HEK293T (cell line): Measurements from ENCODE around the gene CCNI.

Experiments
- CTCF ChIA-PET: fragments of 350-600 bp; formaldehyde crosslinking; extraction: SDS; loops from one replicate; lab custom pipeline; 2021; ENCODE audit warnings: antibody characterized with exemption, inconsistent platforms; lab: Yijun Ruan, JAX
- POLR2A ChIA-PET: fragments of 350-600 bp; formaldehyde crosslinking; extraction: SDS; loops from one replicate; lab custom pipeline; 2020; ENCODE audit warnings: antibody characterized with exemption, inconsistent platforms; lab: Yijun Ruan, JAX
- DNase-seq: peaks from one replicate; pipeline ENCODE4 v3.0.0; 2012; ENCODE audit warnings: mixed read lengths; ENCODE audit errors: extremely low spot score
- ARNT ChIP-seq: fragments of 450-650 bp; IDR thresholded peaks from 2 replicates; pipeline ENCODE4 v1.6.1; 2017; ENCODE audit warnings: mild to moderate bottlenecking
- BHLHE40 ChIP-seq: fragments of 450-650 bp; IDR thresholded peaks from 2 replicates; pipeline ENCODE4 v1.6.1; 2016; ENCODE audit warnings: mild to moderate bottlenecking, moderate library complexity, borderline replicate concordance
- CTBP1 ChIP-seq: fragments of 450-650 bp; IDR thresholded peaks from 2 replicates; pipeline ENCODE4 v1.6.1; 2016; ENCODE audit warnings: borderline replicate concordance
- ELF4 ChIP-seq: fragments of 450-650 bp; IDR thresholded peaks from 2 replicates; pipeline ENCODE4 v1.6.1; 2017; ENCODE audit warnings: antibody characterized with exemption
- FOXA1 ChIP-seq: fragments of 450-650 bp; IDR thresholded peaks from 2 replicates; pipeline ENCODE4 v1.6.1; 2016; ENCODE audit warnings: mild to moderate bottlenecking
- FOXK2 ChIP-seq: fragments of 450-650 bp; IDR thresholded peaks from 2 replicates; pipeline ENCODE4 v1.6.1; 2016; ENCODE audit warnings: mild to moderate bottlenecking
- FOXM1 ChIP-seq: fragments of 450-650 bp; IDR thresholded peaks from 2 replicates; pipeline ENCODE4 v1.6.1; 2017; ENCODE audit warnings: mild to moderate bottlenecking, borderline replicate concordance
- HDGF ChIP-seq: fragments of 450-650 bp; IDR thresholded peaks from 2 replicates; pipeline ENCODE4 v1.6.1; 2017; ENCODE audit warnings: antibody characterized with exemption, borderline replicate concordance
- L3MBTL2 ChIP-seq: fragments of 450-650 bp; conservative IDR thresholded peaks from 2 replicates; pipeline ENCODE4 v1.6.1; 2016; ENCODE audit warnings: mild to moderate bottlenecking
- LEF1 ChIP-seq: fragments of 450-650 bp; IDR thresholded peaks from 2 replicates; pipeline ENCODE4 v1.6.1; 2017; ENCODE audit warnings: mild to moderate bottlenecking, borderline replicate concordance
- NFRKB ChIP-seq: fragments of 450-650 bp; IDR thresholded peaks from 2 replicates; pipeline ENCODE4 v1.6.1; 2016; ENCODE audit warnings: mild to moderate bottlenecking, moderate library complexity
- SP1 ChIP-seq: fragments of 450-650 bp; IDR thresholded peaks from 2 replicates; pipeline ENCODE4 v1.6.1; 2017
- SUZ12 ChIP-seq: fragments of 450-650 bp; IDR thresholded peaks from 2 replicates; pipeline ENCODE4 v1.6.1; 2016; ENCODE audit warnings: mild to moderate bottlenecking
- TARDBP ChIP-seq: fragments of 450-650 bp; IDR thresholded peaks from 2 replicates; pipeline ENCODE4 v1.6.1; 2016
- ZNF384 ChIP-seq: fragments of 450-650 bp; IDR thresholded peaks from 2 replicates; pipeline ENCODE4 v1.6.1; 2016
- TF ChIP-seq, protein P1 (sequence below): fragments of 450-650 bp; IDR thresholded peaks from 2 replicates; pipeline ENCODE4 v1.6.1; 2016

Gene CCNI

DNA sequence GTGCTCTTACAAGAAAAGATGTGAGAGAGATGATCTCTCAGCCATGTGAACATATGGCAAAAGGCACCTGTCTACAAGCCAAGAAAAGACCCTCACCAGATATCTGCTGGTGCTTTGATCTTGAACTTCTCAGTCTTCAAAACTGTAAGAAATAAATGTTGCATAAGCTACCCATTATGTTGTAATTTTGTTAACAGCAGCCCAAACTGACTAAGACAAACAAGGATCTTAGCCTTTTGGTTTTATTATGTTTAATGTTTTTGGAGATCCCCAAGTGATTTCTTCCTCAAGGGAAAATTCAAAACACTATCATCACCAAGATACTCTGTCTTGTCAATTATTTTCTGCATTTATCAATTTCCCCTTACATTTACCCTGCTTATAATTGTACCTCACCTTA, 21.8 kb upstream of the CCNI start:
- DNase-seq, result no peak
- POLR2A ChIA-PET, result no interaction called here
- TF ChIP-seq, protein P1, sequence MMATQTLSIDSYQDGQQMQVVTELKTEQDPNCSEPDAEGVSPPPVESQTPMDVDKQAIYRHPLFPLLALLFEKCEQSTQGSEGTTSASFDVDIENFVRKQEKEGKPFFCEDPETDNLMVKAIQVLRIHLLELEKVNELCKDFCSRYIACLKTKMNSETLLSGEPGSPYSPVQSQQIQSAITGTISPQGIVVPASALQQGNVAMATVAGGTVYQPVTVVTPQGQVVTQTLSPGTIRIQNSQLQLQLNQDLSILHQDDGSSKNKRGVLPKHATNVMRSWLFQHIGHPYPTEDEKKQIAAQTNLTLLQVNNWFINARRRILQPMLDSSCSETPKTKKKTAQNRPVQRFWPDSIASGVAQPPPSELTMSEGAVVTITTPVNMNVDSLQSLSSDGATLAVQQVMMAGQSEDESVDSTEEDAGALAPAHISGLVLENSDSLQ, result no peak
- TF ChIP-seq LEF1 (no peak), FOXM1 (no peak), BHLHE40 (no peak), CTBP1 (no peak), NFRKB (no peak), L3MBTL2 (no peak), SUZ12 (no peak), FOXK2 (no peak), ELF4 (no peak), FOXA1 (no peak), SP1 (no peak), HDGF (no peak)
- CTCF ChIA-PET, result interaction anchor here (0.6 to 0.7 kb wide), 2 partner anchors 30 to 126 kb away, joined by 3 to 8 read pairs; no protein-coding TSS in a partner anchor

DNA sequence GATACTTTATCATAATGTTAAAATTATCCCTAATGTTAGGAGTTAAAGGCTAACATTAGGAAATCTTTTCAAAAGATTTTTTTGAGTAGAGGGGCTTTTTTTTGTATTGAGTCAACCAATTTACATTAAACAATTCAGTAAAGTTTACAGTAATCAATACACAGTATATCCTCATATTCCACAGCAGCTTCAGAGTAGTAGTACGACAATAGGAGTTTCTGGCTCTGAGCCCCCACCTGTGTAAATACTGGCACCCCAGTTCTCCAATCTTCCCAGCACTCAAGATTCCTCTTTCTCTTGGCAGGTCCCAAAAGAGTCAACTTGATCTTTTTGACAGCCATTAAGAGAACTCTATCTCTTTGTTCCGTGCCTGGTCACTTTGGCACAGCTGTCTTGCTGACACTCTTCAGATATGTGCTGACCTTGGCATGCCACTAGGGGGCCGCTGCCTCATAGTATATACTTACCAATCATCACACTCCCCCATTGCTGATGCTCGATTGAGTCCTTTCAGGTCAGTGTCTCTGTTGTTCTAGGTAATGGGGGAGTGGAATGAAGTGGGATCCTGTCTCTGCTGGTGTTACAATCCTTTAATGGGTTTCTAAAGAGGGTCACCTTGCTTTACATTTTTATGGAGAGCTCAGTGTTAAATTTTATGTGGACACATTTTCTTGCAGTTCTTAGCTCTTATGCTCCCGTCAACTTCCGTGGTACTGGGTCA, 19.5 kb upstream of the CCNI start:
- TF ChIP-seq CTBP1, result no peak
- TF ChIP-seq, protein P1, result peak; percentile 9; the same call in 1 of the 2 replicates
- ChIA-PET POLR2A (interaction anchor here (1.1 to 1.6 kb wide), 3 partner anchors 19 to 108 kb away, joined by 3 to 10 read pairs (median 5); partner anchors contain the start of genes CCNG2 and CCNI), CTCF (interaction anchor here (0.5 to 2.6 kb wide), 17 partner anchors 10 to 188 kb away, joined by 3 to 38 read pairs (median 3); no protein-coding TSS in a partner anchor)
- peak; percentile 72 for DNase-seq

DNA sequence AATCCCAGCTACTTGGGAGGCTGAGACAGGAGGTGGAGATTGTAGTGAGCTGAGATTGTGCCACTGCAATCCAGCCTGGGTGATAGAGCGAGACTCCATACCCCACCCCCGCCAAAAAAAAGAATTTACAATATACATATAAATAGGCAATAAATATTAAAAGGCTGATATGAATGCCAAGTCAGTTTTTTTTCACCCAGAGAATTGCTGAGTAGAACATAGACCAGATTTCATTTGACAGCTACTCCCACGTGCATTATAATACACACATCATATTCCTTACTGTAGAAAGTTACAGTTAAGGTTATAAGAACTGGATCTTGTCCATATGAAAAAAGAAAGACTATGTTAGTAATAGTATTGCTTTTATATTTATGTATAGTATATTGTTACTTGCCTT, 18.7 kb upstream of the CCNI start:
- ChIA-PET CTCF (interaction anchor here (0.6 to 2.6 kb wide), 4 partner anchors 11 to 112 kb away, joined by 4 to 38 read pairs (median 12); no protein-coding TSS in a partner anchor), POLR2A (interaction anchor here (1.1 to 1.6 kb wide), 2 partner anchors 18 to 109 kb away, joined by 3 to 5 read pairs; partner anchors contain the start of gene CCNI)
- no peak for TF ChIP-seq TARDBP
- TF ChIP-seq ARNT, result no peak
- no peak for TF ChIP-seq SP1
- no peak for TF ChIP-seq LEF1
- TF ChIP-seq FOXK2, result no peak
- no peak for TF ChIP-seq ELF4
- TF ChIP-seq SUZ12, result no peak
- TF ChIP-seq, protein P1, result no peak
- TF ChIP-seq L3MBTL2, result no peak
- TF ChIP-seq FOXM1, result no peak
- TF ChIP-seq NFRKB, result no peak
- no peak for TF ChIP-seq HDGF
- no peak for DNase-seq

DNA sequence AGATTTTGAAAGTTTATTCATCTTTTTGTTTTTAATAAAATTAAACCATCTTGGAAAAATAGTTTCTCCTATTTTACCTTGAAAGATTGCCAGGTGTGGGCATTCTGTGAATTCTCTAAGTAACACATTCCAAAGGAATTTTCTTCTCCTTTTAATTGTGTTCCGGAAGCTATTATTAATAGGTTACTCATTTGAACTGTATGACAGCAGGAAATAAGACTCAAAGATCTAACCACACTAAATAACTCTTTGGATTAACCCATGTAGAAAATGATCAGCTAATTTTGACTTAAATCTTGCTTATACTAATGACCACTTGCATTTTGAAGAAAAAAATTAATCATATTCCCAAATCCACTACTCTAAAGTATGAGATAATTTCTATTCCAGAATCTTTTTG, 17.6 kb upstream of the CCNI start:
- TF ChIP-seq, protein P1, result no peak
- TF ChIP-seq LEF1, result no peak
- no peak for TF ChIP-seq CTBP1
- no peak for TF ChIP-seq ZNF384
- TF ChIP-seq BHLHE40, result no peak
- ChIA-PET POLR2A (interaction anchor here (1.1 kb wide), 1 partner anchor 17 kb away, joined by 5 read pairs; the partner anchor contains the start of gene CCNI), CTCF (interaction anchor here (0.9 to 1.2 kb wide), 2 partner anchors 10 to 110 kb away, joined by 3 to 6 read pairs; no protein-coding TSS in a partner anchor)
- DNase-seq, result no peak

DNA sequence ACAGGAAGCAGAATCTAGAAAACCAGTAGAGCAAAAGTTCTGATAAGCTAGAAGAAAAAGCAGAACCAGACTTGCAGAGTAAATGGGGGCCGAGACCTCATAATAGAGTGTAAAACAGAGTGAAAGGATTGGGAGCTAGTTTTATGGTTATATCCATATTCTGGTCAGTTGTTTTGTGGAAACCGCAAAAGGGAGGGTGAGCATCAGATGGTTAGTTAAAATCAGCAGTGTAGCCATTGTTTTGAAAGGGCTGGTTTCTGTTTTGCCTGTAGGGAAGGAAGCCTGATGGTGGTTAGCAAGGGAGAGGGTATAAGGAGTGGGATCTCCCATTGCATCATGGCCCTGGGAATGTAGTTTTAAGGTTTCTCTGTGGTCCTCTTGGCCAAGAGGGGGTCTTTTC, 17.2 kb upstream of the CCNI start:
- TF ChIP-seq FOXA1 (no peak), TARDBP (no peak), SUZ12 (no peak), FOXM1 (no peak), L3MBTL2 (no peak), ZNF384 (no peak), BHLHE40 (no peak), ELF4 (no peak), HDGF (no peak), NFRKB (no peak), SP1 (no peak), ARNT (no peak), LEF1 (no peak), CTBP1 (no peak), FOXK2 (no peak)
- TF ChIP-seq, protein P1, result no peak
- ChIA-PET POLR2A (interaction anchor here (1.1 kb wide), 1 partner anchor 17 kb away, joined by 5 read pairs; the partner anchor contains the start of gene CCNI), CTCF (interaction anchor here (0.9 to 1.2 kb wide), 2 partner anchors 10 to 110 kb away, joined by 3 to 6 read pairs; no protein-coding TSS in a partner anchor)
- DNase-seq, result no peak
